Memory B cell (primary cell): ENCODE data around the gene IGSF10.

Experiments used
- ATAC-seq: fragments of 150-1000 bp; cut with Tn5 transposase; 2 replicates; pipeline ENCODE4 v1.10.0; 2021; ENCODE audit warnings: low read depth, mild to moderate bottlenecking, moderate library complexity
- DNase-seq, 2 donors: peaks; one replicate each; pipeline ENCODE4 v3.0.0; 2022; ENCODE audit warnings: low spot score in 2 of 2
- H3K27ac Mint-ChIP-seq: one replicate; pipeline ENCODE4 v1.8.0; 2022; ENCODE audit warnings: mild to moderate bottlenecking, moderate library complexity, mixed read lengths
- H3K27me3 Mint-ChIP-seq: one replicate; pipeline ENCODE4 v1.8.0; 2022; ENCODE audit warnings: mixed read lengths
- H3K36me3 Mint-ChIP-seq: one replicate; pipeline ENCODE4 v1.8.0; 2022; ENCODE audit warnings: mild to moderate bottlenecking, mixed read lengths
- H3K4me1 Mint-ChIP-seq: one replicate; pipeline ENCODE4 v1.8.0; 2022; ENCODE audit warnings: mixed read lengths
- H3K4me3 Mint-ChIP-seq: one replicate; pipeline ENCODE4 v1.8.0; 2022; ENCODE audit warnings: mild to moderate bottlenecking, moderate library complexity, mixed read lengths
- H3K9me3 Mint-ChIP-seq: one replicate; pipeline ENCODE4 v1.8.0; 2022; ENCODE audit warnings: mixed read lengths

IGSF10 gene

DNA sequence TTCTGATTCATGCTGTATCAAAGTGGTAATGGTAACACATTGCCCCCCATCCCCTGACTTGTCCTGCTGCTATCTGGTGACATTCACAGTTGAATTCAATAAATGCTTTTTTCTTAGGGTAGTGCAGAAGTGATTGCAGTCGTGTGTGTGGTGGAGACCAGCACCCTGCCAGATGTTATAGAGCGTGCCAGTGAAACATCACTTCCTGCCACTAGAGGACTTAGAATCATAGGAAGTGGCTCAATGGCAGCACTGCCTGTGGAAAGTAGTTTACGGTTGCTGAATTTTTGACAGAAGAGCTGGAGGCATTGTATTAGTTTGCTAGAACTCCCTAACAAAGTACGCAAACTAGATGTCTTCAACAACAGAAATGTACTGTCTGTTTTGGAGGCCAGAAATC, 38.9 kb downstream of the IGSF10 start:
- Mint-ChIP-seq H3K4me3 (no peak overlapping the region), H3K27ac (no peak overlapping the region), H3K36me3 (no peaks in the 10 kb centered on the region), H3K27me3 (no peaks in the 10 kb centered on the region), H3K4me1 (peaks cover 10% of the 10 kb centered on the region), H3K9me3 (no peaks in the 10 kb centered on the region)
- DNase-seq (no peak), ATAC-seq (peak; percentile 57)

DNA sequence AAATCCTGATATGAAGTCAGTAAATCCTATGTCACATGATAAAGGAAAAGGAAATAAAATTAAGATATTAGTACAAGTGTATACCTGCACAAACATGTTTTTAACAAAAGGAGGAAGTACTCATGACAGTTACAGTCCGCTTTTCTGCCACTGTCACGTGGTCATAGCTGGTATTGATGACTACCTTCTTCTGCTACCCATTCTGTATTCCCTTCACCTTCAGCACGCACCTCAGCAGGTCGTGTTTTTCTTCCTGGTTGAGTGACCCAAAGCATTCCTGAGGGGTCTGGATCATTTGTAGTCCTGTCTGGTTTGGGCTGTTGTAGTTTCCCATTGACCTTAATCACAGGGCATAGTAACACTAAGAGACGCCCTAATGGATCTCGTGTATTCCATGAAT, 41.1 kb downstream of the IGSF10 start:
- Mint-ChIP-seq H3K36me3 (no peaks in the 10 kb centered on the region), H3K4me3 (no peak overlapping the region), H3K27me3 (no peaks in the 10 kb centered on the region), H3K27ac (no peak overlapping the region), H3K4me1 (peaks cover 4% of the 10 kb centered on the region), H3K9me3 (no peaks in the 10 kb centered on the region)
- DNase-seq (no peak), ATAC-seq (no peak)

- Mint-ChIP-seq H3K4me1 (no peaks in the 10 kb centered on the region), H3K27me3 (no peaks in the 10 kb centered on the region), H3K36me3 (no peaks in the 10 kb centered on the region), H3K9me3 (no peaks in the 10 kb centered on the region), H3K27ac (no peak overlapping the region), H3K4me3 (no peak overlapping the region)
- no peak for ATAC-seq
- DNase-seq = no peak
These were observed 45.6 kb downstream of the IGSF10 start for GRCh38 chr3:151415289-151415688.

- ATAC-seq (no peak), DNase-seq (no peak)
- Mint-ChIP-seq H3K27ac (no peak overlapping the region), H3K27me3 (no peaks in the 10 kb centered on the region), H3K9me3 (no peaks in the 10 kb centered on the region), H3K36me3 (no peaks in the 10 kb centered on the region), H3K4me3 (no peak overlapping the region), H3K4me1 (no peaks in the 10 kb centered on the region)
These were observed 47.9 kb downstream of the IGSF10 start for GRCh38 chr3:151412989-151413388.
